ENCODE data around the gene LYPLAL1.

Gene LYPLAL1

DNA sequence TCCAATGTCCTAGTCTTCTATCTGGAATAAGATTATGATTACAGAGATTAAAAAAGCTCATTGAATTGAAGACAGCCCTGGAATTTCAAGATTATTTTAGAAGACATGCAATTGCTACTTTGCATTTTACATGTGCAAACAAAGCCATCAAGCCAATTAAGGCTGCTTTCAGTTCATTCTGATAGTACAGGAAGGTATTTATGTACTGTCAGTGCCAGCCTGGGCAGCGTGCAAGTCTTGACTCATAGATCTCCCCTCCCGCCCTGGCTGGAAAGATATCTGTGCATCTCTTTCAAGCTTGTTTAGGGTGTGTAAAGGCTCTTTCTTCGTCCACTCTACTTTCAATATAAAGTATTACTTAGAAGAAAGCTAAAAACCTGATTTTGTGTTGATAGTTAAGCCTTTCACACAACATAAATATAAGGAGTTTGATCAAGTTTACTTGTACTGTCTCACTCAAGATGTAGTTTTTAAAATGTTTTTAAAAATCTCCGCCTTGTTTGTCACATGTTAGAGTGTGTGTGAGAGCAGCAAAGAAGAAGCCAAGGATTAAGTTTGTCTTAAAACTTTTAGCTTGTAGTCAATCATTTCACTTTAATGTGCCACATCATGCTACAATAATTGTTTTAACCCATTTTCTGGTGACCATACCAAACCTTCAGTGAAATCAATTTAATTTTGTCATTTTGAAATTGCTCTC lies 13.6 kb upstream of the LYPLAL1 start:
- TF ChIP-seq, protein P1, sequence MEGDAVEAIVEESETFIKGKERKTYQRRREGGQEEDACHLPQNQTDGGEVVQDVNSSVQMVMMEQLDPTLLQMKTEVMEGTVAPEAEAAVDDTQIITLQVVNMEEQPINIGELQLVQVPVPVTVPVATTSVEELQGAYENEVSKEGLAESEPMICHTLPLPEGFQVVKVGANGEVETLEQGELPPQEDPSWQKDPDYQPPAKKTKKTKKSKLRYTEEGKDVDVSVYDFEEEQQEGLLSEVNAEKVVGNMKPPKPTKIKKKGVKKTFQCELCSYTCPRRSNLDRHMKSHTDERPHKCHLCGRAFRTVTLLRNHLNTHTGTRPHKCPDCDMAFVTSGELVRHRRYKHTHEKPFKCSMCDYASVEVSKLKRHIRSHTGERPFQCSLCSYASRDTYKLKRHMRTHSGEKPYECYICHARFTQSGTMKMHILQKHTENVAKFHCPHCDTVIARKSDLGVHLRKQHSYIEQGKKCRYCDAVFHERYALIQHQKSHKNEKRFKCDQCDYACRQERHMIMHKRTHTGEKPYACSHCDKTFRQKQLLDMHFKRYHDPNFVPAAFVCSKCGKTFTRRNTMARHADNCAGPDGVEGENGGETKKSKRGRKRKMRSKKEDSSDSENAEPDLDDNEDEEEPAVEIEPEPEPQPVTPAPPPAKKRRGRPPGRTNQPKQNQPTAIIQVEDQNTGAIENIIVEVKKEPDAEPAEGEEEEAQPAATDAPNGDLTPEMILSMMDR (IDR thresholded peaks at IDR 0.05; ENCODE audit: control insufficient read depth, insufficient read depth, low read depth, low read length, missing control alignments), result no peak
- H3K4me3 ChIP-seq (ENCODE audit: control insufficient read depth, low read depth, low read length), result no peak overlapping the region
- no peak for DNase-seq (ENCODE audit: low read depth)

DNA sequence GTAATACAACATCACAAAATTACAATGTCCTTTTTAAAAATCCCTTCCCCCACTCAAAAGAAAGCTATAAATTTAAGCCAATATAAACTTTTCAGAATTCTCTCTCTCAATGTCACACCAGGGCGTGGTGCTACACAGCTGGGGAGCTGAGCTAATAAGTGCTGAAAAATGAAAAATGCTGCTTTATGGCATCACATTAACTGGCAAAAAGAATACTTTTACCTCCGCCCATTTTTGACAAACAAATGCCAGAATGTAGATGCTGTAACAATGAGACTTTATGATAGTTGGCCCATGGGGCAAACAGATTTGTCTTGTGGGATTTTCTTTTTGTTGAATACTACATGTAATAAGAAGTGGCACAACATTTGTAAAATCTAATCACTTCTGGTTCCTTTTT lies 12.7 kb upstream of the LYPLAL1 start:
- TF ChIP-seq, protein P1 (IDR thresholded peaks at IDR 0.05; ENCODE audit: control insufficient read depth, insufficient read depth, low read depth, low read length, missing control alignments), result no peak
- DNase-seq (ENCODE audit: low read depth), result no peak
- no peak overlapping the region for H3K4me3 ChIP-seq (ENCODE audit: control insufficient read depth, low read depth, low read length)

DNA sequence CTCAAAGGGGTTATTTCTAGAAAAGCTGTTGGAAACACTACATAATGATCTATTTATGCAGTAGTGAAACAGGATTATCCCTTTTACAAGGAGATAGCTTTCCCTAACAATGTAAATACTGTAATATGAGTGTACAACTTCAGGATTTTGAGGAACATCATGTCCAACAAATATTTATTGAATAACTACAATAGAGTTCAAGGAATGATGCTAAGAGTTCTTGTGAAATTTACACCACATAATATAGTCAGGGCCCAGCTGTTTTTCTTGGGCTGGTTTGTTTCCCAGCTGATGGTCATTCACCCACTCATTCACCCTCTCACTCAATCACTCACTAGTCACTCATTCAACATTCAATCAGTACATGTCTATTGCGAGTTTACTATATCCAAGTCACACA lies 12.3 kb upstream of the LYPLAL1 start:
- TF ChIP-seq, protein P1 (IDR thresholded peaks at IDR 0.05; ENCODE audit: control insufficient read depth, insufficient read depth, low read depth, low read length, missing control alignments), result no peak
- no peak overlapping the region for H3K4me3 ChIP-seq (ENCODE audit: control insufficient read depth, low read depth, low read length)
- no peak for DNase-seq (ENCODE audit: low read depth)

DNA sequence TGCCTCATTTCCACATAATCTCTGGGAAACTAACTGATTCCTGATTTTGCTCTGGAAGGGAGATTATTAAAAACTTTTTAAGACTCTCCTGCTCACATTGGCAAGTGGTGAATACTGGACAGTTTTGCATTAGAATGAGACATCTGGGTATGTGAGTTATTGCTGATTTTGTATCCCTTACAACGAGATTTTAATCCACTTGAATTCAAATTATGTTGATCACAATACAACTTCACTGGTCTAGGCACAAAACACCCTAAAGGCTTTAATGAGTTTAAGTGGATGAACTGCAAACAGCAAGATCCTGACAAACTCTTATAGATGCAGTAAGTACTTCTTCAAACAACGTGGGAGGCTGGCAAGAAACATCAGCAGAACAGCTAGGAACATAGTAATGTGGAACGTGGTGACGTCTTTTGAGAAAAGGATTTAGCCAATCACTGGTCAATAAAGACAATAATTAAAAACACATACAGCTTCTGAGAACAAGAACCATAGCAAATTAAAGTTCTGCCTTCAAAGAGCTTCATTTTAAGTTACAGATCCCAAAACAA lies 10.2 kb upstream of the LYPLAL1 start:
- TF ChIP-seq, protein P1 (IDR thresholded peaks at IDR 0.05; ENCODE audit: control insufficient read depth, insufficient read depth, low read depth, low read length, missing control alignments), result no peak
- DNase-seq (ENCODE audit: low read depth), result no peak
- no peak overlapping the region for H3K4me3 ChIP-seq (ENCODE audit: control insufficient read depth, low read depth, low read length)

DNA sequence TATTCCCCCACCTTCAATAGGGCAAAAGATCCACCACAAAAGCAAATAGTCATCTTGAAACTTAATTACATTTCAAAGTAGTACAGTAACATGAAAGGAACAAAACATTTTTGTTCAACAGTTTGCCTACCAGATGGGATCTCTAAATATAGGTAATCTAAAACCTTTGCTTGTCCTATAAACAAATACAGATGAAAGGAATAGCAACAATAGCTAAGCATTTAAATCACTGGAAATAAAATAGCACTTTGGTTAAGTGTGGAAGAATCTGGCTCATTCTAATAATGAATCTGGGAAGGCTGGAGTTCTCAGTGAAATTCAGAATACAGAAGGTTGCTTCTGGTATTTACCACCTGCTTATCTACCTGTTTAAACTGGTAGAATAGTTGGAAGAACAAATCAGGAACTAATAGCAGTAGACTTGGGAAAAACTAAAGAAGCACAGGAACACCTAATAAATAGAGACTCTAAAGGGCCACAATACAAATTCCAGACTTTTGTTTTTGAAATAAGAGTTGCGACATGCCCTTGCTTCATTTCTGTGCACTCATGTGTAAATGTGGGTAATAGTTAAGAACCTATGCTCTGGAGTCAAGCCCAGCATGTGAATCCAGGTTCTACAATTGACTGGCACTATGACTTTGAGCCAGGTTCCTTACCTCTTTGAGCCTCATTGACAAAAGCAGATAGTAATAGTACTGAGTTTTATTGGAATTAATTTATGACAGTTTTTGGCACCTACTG lies 2.3 kb upstream of the LYPLAL1 start:
- no peak for DNase-seq (ENCODE audit: low read depth)
- H3K4me3 ChIP-seq (ENCODE audit: control insufficient read depth, low read depth, low read length), result no peak overlapping the region

DNA sequence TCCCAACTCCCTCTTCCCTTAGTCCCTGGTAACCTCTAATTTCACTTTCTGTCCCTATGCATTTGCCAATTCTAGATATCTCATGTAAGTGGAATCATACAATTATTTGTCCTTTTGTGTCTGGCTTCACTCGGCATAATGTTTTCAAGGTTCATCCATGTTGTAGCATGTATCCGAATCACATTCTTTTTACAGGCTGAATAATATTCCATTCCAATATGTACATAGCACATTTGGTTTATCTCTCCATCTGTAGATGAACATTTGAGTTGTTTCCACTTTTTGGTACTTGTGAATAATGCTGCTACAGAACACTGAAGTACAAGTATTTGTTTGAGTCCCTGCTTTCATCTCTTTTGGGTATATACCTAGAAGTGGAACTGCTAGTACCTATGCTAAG lies 857 bp upstream of the LYPLAL1 start:
- H3K4me3 ChIP-seq (ENCODE audit: control insufficient read depth, low read depth, low read length), result no peak overlapping the region
- TF ChIP-seq, protein P1 (IDR thresholded peaks at IDR 0.05; ENCODE audit: control insufficient read depth, insufficient read depth, low read depth, low read length, missing control alignments), result no peak
- no peak for DNase-seq (ENCODE audit: low read depth)

More for the DNA sequence above, 2.3 kb upstream of the LYPLAL1 start:
- TF ChIP-seq, protein P1 (IDR thresholded peaks at IDR 0.05; ENCODE audit: control insufficient read depth, insufficient read depth, low read depth, low read length, missing control alignments), result no peak
